NCI-H2081 (cell line): ENCODE measurements around the gene NR2F2.

Source experiments
- DNase-seq, 2 experiments: peaks; one replicate each; lab custom pipeline; 2025; lab: John Stamatoyannopoulos, UW

NR2F2 gene

DNA sequence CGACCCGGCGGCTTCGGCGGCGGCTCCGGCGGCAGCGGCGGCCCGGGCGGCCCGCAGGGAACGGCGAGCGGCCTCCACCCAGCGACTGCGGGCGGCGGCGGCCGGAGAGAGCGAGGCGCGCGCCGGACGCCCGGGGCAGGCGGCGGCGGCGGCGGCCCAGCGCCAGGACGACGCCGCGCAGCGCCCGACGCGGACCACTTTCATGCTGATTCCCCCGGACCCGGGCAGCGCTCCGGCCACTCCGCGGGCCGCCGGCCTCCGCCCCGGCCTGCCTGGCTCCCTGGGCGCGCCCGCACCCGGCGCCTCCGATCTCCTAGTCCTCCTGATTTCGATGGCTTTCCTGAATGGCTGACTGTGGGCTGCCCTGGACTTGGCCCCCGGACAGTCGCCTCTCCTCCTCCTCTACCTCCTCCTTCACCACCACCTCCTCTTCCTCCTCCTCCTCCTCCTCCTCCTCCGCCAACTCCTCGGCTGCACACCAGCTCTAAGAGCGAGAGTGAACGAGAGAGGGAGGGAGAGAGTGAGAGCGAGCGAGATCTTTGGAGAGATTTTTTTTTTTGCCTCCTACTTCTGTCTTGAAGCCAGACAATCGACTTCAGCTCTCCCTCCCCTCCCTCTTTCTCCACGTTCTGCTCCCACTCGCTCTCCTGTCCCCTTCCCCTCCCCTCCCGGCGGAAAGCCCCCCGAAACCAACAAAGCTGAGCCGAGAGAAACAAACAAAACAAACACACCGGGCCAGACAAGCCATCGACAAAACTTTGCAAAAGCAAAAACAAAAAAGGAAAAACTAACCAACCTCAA is 844 bp downstream of the NR2F2 start:
- peak in 1 of 2 experiments; percentile 28 for DNase-seq

DNA sequence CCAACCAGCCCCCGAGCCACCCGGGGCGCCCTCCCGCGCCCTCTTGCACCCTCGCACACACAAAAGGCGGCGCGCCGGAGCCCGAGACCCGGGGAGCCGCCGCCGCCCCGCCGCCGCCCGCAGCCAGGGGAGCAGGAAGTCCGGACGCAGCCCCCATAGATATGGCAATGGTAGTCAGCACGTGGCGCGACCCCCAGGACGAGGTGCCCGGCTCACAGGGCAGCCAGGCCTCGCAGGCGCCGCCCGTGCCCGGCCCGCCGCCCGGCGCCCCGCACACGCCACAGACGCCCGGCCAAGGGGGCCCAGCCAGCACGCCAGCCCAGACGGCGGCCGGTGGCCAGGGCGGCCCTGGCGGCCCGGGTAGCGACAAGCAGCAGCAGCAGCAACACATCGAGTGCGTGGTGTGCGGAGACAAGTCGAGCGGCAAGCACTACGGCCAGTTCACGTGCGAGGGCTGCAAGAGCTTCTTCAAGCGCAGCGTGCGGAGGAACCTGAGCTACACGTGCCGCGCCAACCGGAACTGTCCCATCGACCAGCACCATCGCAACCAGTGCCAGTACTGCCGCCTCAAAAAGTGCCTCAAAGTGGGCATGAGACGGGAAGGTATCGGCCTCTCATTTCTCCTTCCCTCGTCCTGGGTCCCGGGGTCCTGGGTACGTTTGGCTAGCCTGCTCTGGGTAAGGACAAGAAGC is 1.6 kb downstream of the NR2F2 start:
- DNase-seq: peak; percentile 31 to 70

DNA sequence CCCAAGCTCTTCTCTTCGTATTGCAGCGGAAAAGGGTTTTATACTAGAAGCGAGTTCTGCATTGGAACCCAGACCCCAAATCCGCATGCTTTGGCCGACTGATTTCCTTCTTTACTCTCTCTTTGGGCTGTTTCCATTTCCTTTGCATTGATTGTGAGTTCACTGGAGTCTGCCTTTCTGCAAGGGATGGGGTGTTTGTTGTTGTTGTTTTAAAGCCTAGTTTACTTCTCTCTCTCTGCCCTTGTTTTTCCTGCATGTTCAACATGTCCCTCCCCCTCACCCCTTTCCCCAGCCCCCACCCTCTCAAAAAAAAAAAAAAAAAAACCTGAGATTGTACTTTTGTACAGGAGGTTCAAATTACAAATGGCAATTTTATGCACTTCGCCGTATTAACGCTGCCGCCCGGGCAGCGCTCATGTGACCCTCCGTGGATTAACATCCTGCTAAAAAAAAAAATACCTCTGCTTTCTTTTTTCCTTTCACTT is 2.2 kb downstream of the NR2F2 start:
- peak in 1 of 2 experiments; percentile 43 for DNase-seq

DNA sequence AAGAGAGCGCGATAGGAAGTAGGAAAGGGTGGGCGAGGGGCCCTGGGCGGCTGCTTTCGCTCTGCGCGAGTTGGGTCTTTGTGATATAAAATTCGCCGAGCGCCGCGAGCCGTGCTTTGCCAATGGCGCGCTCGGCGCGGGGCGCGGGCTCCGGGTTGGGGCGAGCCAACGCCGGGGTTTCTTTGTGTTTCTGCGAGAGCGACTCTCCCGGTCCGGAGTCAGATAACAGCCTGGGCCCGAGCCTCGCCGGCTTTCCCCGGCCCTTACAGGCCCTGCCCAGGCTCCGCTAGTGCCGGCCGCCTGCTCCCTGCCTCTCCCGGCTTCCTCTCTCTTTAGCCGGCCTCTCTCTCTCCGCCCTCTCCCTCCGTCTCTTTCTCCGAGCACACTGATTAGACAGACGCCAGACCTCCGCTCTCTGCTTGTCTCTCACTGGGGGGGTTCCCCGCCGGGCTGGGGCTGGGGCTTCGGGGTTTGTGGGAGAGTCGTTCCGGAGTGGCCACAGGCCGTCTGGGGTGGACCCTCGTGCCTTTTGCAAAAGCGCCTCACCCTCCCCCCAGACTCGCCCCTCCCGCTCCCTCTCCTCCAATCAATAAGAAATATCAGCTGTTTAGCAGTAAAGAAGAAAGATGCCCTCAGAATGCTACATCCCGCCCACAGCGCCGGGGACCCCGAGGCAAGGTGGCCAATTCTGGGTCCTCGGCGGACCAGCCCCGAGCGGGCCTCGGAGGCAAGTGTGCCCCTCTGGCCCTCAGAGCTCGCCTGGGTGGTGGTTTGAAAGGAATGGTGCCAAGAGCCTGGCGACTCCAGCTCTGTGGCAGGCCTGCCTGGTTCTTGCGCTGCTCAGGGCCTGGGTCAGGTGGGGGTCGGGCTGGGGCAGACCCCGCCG is 2.9 kb downstream of the NR2F2 start:
- DNase-seq: peak; percentile 32 to 41

DNA sequence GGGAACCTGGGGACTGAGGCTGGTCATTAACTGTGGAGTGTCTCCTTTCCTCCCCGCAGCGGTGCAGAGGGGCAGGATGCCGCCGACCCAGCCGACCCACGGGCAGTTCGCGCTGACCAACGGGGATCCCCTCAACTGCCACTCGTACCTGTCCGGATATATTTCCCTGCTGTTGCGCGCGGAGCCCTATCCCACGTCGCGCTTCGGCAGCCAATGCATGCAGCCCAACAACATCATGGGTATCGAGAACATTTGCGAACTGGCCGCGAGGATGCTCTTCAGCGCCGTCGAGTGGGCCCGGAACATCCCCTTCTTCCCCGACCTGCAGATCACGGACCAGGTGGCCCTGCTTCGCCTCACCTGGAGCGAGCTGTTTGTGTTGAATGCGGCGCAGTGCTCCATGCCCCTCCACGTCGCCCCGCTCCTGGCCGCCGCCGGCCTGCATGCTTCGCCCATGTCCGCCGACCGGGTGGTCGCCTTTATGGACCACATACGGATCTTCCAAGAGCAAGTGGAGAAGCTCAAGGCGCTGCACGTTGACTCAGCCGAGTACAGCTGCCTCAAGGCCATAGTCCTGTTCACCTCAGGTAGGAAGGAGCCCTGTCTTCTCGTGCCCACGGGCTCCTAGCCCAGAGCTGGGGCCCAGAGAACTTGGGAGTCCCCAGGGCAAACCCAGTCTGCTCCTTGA is 3.7 kb downstream of the NR2F2 start:
- peak in 1 of 2 experiments; percentile 30 for DNase-seq

DNA sequence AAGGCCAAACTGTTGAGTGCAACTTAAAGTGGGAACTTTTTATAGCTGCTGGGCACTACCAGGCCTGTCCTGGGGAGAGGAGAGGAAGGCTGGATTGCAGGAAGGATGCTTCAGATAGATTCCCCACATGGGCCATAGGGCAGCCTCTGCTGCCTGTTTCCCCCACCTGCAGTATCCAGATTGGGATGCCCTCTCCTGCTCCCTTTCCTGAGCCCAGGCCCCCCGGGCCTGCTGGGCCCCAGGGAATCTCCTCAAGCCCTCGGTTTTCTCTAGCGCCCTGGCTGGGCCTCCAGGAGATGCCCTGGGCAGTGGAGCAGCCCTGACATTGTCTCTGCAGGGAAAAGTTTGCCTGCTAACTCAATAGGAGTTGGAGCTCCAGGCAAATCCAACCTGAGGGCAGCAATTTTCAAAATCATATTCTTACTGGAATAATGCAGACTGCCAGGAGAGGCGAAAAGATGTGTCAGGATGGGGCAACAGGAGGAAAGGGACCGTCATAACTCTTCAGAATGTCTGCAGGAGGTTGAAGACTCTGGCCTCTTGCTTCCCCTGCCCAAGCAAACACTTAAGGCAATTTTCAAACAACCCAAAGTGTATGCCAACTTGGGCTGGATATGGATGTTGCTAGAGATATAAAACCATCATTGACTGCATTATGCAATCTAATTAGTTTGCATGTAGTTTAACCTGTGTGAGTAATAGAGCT is 4.4 kb downstream of the NR2F2 start:
- peak in 1 of 2 experiments; percentile 14 for DNase-seq

DNA sequence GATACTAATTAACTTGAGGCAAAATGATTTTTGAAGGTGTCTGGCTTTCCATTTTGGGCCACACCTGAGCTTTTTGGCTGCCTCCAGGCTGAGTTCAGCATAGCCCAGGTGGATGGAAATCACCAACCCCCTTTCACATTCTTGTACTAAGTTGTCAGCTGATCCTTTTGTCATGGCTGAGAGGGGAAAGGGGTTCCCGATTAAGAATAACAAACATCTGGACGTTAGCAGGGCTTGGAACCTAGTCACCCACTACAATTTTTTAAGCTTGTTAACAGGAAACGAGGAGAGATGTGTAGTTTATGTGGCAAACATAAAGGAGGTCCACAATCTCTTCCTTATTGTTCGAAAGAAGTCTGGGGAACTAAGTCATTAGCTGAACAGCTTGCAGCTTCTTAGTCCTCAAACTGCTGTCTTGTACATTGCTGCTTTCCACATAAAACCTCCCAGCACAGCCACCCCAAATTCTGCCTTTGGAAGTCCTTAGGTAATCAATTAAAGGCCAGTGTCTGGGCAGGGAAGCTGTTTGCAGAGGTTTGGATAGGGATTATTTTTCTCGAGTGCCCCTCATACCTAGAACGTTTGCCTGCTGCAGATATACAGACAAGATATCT is 5.0 kb downstream of the NR2F2 start:
- peak in 1 of 2 experiments; percentile 21 for DNase-seq

DNA sequence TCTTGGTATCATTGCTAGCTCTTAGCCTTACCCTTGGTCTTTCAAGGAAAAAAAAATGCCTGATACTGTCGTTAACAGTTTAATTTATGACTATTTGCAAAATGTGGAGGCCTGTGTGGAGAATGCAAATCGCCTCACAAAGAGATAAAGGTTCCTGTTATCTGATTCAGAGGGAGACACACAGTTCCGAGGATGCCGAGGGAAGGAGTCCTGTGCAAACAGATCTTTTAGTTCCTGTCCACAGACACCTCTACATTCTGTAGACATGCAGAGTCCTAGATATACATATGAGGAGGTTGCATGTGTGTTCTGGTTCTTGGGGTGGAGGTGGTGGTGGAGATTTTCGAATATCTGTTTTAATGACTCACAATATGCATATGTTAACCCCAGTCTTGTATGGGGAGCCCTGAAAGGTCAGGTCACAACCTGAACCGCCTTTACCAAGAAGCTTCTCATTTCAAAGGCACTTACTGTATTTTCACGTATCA is 5.7 kb downstream of the NR2F2 start:
- no peak for DNase-seq

DNA sequence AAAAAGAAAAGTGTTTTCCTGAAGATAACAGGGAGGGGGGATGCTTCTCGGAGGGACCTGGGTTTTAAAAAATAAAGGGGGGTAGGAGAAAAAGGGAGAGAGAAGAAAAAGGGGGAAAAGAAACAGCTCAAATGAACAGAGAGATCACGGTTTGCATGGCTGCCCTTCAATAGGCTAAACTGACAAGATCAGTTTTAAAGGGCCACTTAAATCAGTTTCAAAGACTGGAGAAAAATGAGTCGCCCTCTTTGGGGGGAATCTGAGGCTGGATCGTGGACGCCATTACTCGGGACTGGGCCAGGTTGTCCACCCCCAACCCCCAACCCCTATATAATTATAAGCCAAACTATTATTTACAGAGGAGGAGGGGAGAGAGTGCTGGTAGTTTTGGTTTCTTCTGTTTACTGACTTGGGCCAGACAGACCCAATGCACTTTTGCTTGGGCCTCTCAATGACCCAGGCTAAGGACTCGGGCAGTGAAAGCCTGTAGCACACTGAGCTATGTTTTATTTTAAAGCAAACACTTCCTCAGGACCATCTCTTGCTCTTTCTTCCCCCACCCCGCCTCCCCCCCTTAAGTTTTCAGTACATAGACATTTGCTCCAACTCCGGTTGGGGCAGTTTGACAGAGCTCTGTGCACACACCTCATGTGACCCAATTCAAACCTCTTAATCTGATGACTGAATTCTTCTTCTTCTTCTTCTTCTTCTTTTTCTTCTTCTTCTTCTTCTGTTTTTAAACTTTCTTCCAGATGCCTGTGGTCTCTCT is 6.3 kb downstream of the NR2F2 start:
- DNase-seq: peak in 1 of 2 experiments; percentile 20

DNA sequence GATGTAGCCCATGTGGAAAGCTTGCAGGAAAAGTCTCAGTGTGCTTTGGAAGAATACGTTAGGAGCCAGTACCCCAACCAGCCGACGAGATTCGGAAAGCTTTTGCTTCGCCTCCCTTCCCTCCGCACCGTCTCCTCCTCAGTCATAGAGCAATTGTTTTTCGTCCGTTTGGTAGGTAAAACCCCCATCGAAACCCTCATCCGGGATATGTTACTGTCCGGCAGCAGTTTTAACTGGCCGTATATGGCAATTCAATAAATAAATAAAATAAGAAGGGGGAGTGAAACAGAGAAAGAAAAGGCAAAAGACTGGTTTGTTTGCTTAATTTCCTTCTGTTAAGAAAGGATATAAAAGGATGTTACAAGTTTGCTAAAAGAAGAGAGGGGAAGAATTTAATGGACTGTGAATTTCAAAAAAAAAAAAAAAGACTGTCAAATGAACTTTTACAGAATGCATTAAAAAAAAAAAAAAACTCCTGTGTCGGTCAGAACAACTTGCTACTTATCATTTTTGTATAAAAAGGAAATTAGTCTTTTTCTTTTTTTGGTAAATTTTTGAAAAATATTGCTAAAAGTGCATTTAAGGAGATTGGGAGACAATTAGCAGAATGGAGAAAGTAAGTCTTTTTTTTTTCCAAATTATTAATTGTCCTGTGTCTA is 7.0 kb downstream of the NR2F2 start:
- DNase-seq: peak in 1 of 2 experiments; percentile 17

DNA sequence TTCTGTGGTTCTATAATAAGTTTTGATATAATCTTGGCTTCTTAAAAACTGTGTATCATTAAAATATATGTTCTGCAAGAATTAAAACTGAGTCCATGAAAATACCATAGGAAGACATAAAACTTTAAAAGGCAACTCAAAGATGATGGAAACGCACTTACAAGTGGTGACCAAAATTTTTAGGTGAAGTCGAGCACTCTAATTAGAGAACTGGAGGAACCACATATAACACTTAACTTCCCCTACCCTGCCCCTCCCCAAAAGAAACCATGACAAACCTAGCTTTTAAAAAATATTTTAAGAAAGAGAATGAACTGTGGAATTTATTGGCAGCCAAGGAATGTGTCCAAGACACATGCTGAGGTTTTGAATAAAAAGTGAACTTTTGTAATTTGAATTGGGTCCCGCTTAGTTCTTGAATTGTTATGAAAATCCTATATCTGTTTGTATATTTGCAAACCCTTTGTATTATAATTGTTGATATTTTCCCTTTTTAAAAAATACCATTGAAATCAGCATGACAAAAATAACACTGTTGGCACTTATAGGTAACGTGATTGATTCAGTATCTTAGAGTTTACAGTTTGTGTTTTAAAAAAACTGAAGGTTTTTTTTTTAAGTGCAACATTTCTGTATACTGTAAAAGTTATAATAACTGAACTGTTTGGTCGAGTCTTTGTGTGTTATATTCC is 7.7 kb downstream of the NR2F2 start:
- no peak for DNase-seq

DNA sequence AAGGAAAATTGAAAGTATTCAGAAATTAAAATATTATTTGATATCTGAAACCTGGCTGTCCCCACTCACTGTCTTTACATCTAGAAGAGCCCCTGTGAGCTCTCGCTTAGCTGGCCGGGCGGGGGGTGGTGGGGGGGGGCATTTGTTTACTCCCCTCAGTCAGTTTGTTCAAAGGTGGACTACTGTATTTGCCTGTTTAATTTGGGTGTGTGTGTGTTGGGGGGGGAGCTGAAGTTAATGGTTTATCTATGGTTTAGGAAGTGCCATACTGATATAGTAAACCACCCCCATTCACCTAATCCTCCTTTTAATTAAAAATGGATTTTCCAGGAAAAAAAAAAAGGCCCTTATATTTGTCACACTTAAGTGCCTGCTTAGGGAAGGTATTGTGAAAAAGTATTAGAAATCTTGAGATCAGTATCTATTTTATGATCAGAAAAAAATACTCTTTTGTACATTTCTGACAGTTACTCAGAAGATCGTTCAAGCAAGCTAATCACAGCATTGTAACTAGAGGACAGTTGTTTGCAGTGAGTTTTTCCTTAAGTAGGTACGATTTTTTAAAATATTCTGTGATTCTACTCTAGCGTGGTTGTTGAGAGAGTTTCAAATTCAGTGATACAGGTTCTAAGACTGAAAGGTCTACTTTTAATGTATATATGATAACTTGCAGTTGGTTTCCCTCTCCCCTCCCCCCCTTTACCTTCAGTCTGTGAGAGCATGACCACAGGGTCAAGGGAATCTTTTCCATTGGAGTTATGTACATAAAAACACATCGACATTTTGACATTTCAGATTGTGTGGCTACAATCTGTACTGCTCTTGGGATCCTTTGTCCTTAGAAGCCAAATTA is 8.5 kb downstream of the NR2F2 start:
- peak; percentile 23 to 36 for DNase-seq

DNA sequence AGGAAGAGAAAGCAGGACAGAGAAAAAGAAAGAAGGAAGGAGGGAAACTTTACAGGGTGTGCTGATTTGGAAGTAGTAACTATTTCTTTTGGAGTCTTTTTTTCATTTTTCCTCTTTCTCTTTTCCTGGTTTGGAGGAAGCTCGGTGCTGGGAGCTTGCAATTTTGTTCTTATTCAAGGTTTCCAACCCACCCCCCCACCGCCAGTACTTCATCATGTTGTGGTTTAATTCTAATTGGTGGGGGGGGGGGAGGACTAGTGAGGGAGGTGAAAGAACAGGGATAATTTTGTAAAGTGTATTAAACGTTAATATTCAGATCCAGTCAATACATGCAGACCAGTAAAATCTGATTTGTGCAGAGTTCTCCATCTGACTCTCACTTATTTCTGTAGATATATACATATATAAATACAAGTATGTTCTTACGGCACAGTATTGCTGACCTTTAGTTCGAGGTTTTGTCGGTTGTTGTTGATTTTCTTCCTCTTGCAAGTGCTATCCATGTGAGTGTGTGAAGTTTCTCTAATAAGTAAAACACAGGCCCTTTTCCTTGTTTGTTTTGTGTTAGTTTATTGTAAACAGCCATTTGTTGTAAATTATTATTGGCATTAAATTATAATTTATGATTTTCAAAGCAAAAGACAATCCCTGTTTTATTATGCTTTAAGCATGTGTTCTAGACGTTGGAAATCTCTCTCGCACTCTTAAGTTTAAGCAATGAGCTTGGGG is 9.3 kb downstream of the NR2F2 start:
- no peak for DNase-seq

DNA sequence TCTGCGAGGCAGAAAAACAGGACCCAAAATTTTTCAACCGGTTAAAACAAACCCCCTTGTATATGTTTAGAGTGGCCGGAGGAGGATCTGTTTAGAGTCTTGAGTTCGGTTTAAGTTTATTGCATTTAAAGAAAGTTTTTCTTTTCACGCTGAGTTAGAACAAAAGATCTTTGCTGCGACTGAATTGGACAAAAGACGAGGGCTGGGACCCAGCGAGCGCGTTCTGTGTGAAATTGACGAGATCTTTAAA is 9.8 kb downstream of the NR2F2 start:
- peak in 1 of 2 experiments; percentile 44 for DNase-seq

DNA sequence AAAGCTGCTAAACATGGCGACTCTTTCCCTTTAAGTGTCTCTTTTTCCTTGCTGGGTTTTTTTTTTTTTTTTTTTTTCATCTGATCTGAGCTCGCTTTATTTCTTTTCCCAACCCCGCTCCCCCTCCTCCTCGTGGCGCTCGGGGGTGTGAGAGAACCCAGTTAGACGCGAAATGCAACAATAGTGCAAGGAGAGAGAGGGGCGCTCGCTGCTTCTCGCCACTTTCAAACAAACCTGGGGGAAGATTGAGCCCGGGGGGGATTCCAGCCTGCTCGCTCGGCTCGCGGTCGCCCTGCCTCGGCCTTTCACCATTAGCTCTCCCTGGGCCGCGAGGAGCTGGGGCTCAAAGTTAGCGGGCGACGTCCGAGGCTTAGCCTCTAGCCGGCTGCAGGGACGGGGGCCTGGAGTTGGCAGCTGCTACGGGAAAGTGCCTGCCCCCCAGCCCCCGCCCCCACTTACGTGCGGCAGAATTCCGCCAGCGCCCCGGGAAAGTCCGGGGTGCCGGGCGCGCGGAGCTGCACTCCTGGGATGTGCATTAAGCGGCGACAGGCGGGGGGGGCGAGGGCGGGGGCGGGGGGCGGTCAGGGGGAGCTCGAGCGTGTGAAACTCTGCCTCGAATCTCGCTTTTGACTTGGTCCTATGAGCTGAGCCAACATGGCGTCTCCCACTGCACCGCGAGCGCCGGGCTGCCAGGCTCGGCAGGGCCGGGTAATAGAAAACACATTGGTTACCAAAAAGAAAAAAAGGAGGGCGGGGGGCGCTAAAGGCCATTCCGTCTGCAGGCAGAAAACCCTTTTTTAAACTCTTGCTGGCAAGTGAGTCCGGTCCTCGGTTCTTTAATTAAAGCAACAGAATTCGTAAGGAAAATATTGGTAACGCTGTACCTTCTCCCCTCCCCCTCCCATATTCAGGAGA is 10.4 kb downstream of the NR2F2 start:
- DNase-seq: peak; percentile 33 to 65
